Natural killer cell (primary cell): ENCODE measurements around the gene SPRR5. TPM values are rescaled to one million over a fixed set of nuclear protein-coding genes. Genes with fewer than 3 reads are reported as not detected.

Experiments used
- ATAC-seq, 3 donors: fragments of 150-1000 bp in 2 of 3; fragments of 200-7000 bp in 1 of 3; cut with Tn5 transposase; 1 replicate in 1 of 3; 2 replicates in 2 of 3; pipeline ENCODE4 v1.10.0; 2021; ENCODE audit warnings: mild to moderate bottlenecking in 2 of 3, moderate library complexity in 2 of 3
- DNase-seq, 2 donors: peaks; one replicate each; pipeline versions ENCODE4 v3.0.0 to v3.0.0-alpha.2; 2013 to 2021; ENCODE audit warnings: mixed read lengths in 1 of 2
- H3K27ac ChIP-seq: one replicate; pipeline ENCODE4 v1.5.1; 2013; ENCODE audit warnings: mild to moderate bottlenecking, low read length
- H3K27me3 ChIP-seq: one replicate; pipeline ENCODE4 v1.6.1; 2013; ENCODE audit warnings: low read length; ENCODE audit not compliant: control insufficient read depth, insufficient read depth
- H3K36me3 ChIP-seq: one replicate; pipeline ENCODE4 v1.6.1; 2013; ENCODE audit warnings: low read length; ENCODE audit not compliant: control insufficient read depth, insufficient read depth
- H3K4me1 ChIP-seq: one replicate; pipeline ENCODE4 v1.6.1; 2013; ENCODE audit warnings: low read length; ENCODE audit not compliant: control insufficient read depth, insufficient read depth
- H3K4me3 ChIP-seq: one replicate; pipeline ENCODE4 v1.5.1; 2013; ENCODE audit warnings: low read length
- H3K9me3 ChIP-seq: one replicate; pipeline ENCODE4 v1.6.1; 2013; ENCODE audit warnings: low read length; ENCODE audit not compliant: control insufficient read depth, insufficient read depth
- H3K27ac Mint-ChIP-seq, 2 donors: one replicate each; pipeline ENCODE4 v1.8.0; 2022; ENCODE audit warnings: mild to moderate bottlenecking in 2 of 2, mixed read lengths in 2 of 2, moderate library complexity in 1 of 2
- H3K27me3 Mint-ChIP-seq, 2 donors: one replicate each; pipeline ENCODE4 v1.8.0; 2022; ENCODE audit warnings: low read depth in 2 of 2, mixed read lengths in 2 of 2
- H3K36me3 Mint-ChIP-seq: one replicate; pipeline ENCODE4 v1.8.0; 2022; ENCODE audit warnings: mixed read lengths
- H3K4me1 Mint-ChIP-seq, 2 donors: one replicate each; pipeline ENCODE4 v1.8.0; 2022; ENCODE audit warnings: mixed read lengths in 2 of 2
- H3K4me3 Mint-ChIP-seq: one replicate; pipeline ENCODE4 v1.8.0; 2022; ENCODE audit warnings: mild to moderate bottlenecking, moderate library complexity, mixed read lengths
- H3K9me3 Mint-ChIP-seq, 2 donors: one replicate each; pipeline ENCODE4 v1.8.0; 2022; ENCODE audit warnings: mixed read lengths in 2 of 2
- CTCF ChIP-seq: fragments of 200-600 bp; IDR thresholded peaks from one replicate; pipeline ENCODE4 v1.8.0; 2022; ENCODE audit warnings: antibody characterized with exemption
- WGBS: methylation state at CpG from one replicate; pipeline ENCODE4 v1.1.7; 2013; ENCODE audit warnings: missing lambda C conversion rate; ENCODE audit not compliant: insufficient coverage; 5-methylcytosine and 5-hydroxymethylcytosine counted together
- intact Hi-C: fragments of 100-400 bp; cut with micrococcal nuclease; formaldehyde crosslinking; loops from one replicate; pipeline ENCODE4 v1.14.2; 2022
- total RNA-seq, 4 donors: library from RNA; stranded (reverse); fragments of 120-200 nt in 1 of 4; gene quantifications; one replicate each; pipeline versions ENCODE4 v1.2.3 to v1.2.4, GENCODE V29; 2013 to 2022

SPRR5 gene
- total RNA-seq, 3 donors from 2014 or later (not counting 1 experiment from before 2014, with no cell fraction given): not detected

- Histone ChIP-seq H3K36me3 (no peaks in the 10 kb centered on the region), H3K27ac (no peak overlapping the region), H3K4me1 (no peaks in the 10 kb centered on the region), H3K4me3 (no peak overlapping the region), H3K27me3 (no peaks in the 10 kb centered on the region), H3K9me3 (no peaks in the 10 kb centered on the region)
- DNase-seq: no peak
- ATAC-seq: no peak
- Mint-ChIP-seq H3K27ac (no peak overlapping the region), H3K36me3 (no peaks in the 10 kb centered on the region), H3K9me3 (no peaks in the 10 kb centered on the region), H3K27me3 (peaks cover 4 to 7% of the 10 kb centered on the region in 2 donors), H3K4me1 (no peaks in the 10 kb centered on the region), H3K4me3 (no peak overlapping the region)
- WGBS: 79% methylated on average over 1 of the region's 3 CpGs
- TF ChIP-seq CTCF: no peak
- intact Hi-C loops: no loop called here
Observed at GRCh38 chr1:152959273-152959672, 12.3 kb downstream of the SPRR5 start.

- WGBS: 91% methylated on average over 10 of the region's 10 CpGs
- Mint-ChIP-seq H3K4me3 (no peak overlapping the region), H3K27ac (no peak overlapping the region), H3K9me3 (no peaks in the 10 kb centered on the region), H3K27me3 (peaks cover 4 to 10% of the 10 kb centered on the region in 2 donors), H3K4me1 (no peaks in the 10 kb centered on the region), H3K36me3 (no peaks in the 10 kb centered on the region)
- ATAC-seq: no peak
- TF ChIP-seq CTCF: no peak
- Histone ChIP-seq H3K27ac (no peak overlapping the region), H3K4me3 (no peak overlapping the region), H3K4me1 (no peaks in the 10 kb centered on the region), H3K27me3 (no peaks in the 10 kb centered on the region), H3K9me3 (no peaks in the 10 kb centered on the region), H3K36me3 (no peaks in the 10 kb centered on the region)
- DNase-seq: no peak
- intact Hi-C loops: no loop called here
Observed at GRCh38 chr1:152959801-152960451, 12.9 kb downstream of the SPRR5 start.

GRCh38 chr1:152960452-152961044 is 13.5 kb downstream of the SPRR5 start:
- no peak for ATAC-seq
- intact Hi-C loops: no loop called here
- Mint-ChIP-seq H3K9me3 (no peaks in the 10 kb centered on the region), H3K36me3 (no peaks in the 10 kb centered on the region), H3K27me3 (peaks cover 10 to 14% of the 10 kb centered on the region in 2 donors), H3K4me1 (no peaks in the 10 kb centered on the region), H3K4me3 (no peak overlapping the region), H3K27ac (no peak overlapping the region)
- H3K4me1 ChIP-seq: no peaks in the 10 kb centered on the region
- WGBS: 62% methylated on average over 9 of the region's 10 CpGs
- no peak overlapping the region for H3K27ac ChIP-seq
- no peaks in the 10 kb centered on the region for H3K36me3 ChIP-seq
- TF ChIP-seq CTCF: no peak
- DNase-seq: no peak
- no peaks in the 10 kb centered on the region for H3K9me3 ChIP-seq
- H3K4me3 ChIP-seq: no peak overlapping the region
- no peaks in the 10 kb centered on the region for H3K27me3 ChIP-seq
